ENCODE results near the gene UGT1A10. TPM values are rescaled to one million over a fixed set of nuclear protein-coding genes. Genes with fewer than 3 reads are reported as not detected.

The UGT1A10 gene
- total and polyA plus RNA-seq, 2 donors (not counting 1 experiment from before 2014, with no cell fraction given) = not detected

GRCh38 chr2:233799716-233800115, 163.5 kb downstream of the UGT1A10 start:
- no peak overlapping the region for H3K4me3 Mint-ChIP-seq
- H3K27ac ChIP-seq (ENCODE audit: low read length in 2 of 2) = no peak overlapping the region

GRCh38 chr2:233800208-233800607, 164.0 kb downstream of the UGT1A10 start:
- 85% methylated on average over 7 of the region's 7 CpGs for WGBS (ENCODE audit: insufficient coverage)
- no peaks in the 10 kb centered on the region for H3K4me1 ChIP-seq (ENCODE audit: control insufficient read depth in 2 of 2, insufficient read depth in 2 of 2, low read length in 2 of 2)
- no peak for ATAC-seq (ENCODE audit: low read depth)

More at GRCh38 chr2:233799716-233800115, 163.5 kb downstream of the UGT1A10 start:
- peaks cover 2% of the 10 kb centered on the region for H3K9me3 Mint-ChIP-seq (ENCODE audit: insufficient read depth)
- H3K27ac Mint-ChIP-seq = no peak overlapping the region
- Histone ChIP-seq H3K27me3 (replicated peaks in 1 of 4; ENCODE audit: control extremely low read depth in 1 of 4, control insufficient read depth in 3 of 4, insufficient read depth in 4 of 4, low read length in 3 of 4) (peaks cover 0 to 4% (median 0%) of the 10 kb centered on the region in 4 experiments), H3K9me3 (ENCODE audit: control extremely low read depth in 1 of 3, control insufficient read depth in 2 of 3, insufficient read depth in 1 of 3, low read length in 2 of 3) (no peaks in the 10 kb centered on the region), H3K9ac (ENCODE audit: low read length) (no peak overlapping the region), H2AFZ (ENCODE audit: insufficient read depth, low read depth, low read length, poor library complexity, severe bottlenecking) (no peak overlapping the region), H3K4me1 (ENCODE audit: control insufficient read depth in 2 of 2, insufficient read depth in 2 of 2, low read length in 2 of 2) (no peaks in the 10 kb centered on the region), H3K36me3 (replicated peaks in 1 of 2; ENCODE audit: control extremely low read depth in 1 of 2, control insufficient read depth in 1 of 2, extremely low read depth in 1 of 2, insufficient read depth in 2 of 2, low read length in 1 of 2) (no peaks in the 10 kb centered on the region), H4K20me1 (ENCODE audit: control insufficient read depth, insufficient read depth, low read length, poor library complexity, severe bottlenecking) (no peaks in the 10 kb centered on the region), H3K4me2 (replicated peaks; ENCODE audit: low read depth, low read length, poor library complexity, severe bottlenecking) (no peak overlapping the region), H3K4me3 (ENCODE audit: control extremely low read depth in 1 of 5, extremely low read depth in 1 of 5, insufficient read depth in 1 of 5, low read depth in 2 of 5, low read length in 4 of 5) (no peak overlapping the region), H3K79me2 (ENCODE audit: control insufficient read depth, insufficient read depth, low read length) (no peaks in the 10 kb centered on the region)
- POLR2A ChIA-PET = no interaction called here
- DNase-seq (no peak), ATAC-seq (ENCODE audit: low read depth) (no peak)
- H3K4me1 Mint-ChIP-seq = no peaks in the 10 kb centered on the region
- 44% methylated on average over 4 of the region's 5 CpGs for WGBS (ENCODE audit: insufficient coverage)
- H3K27me3 Mint-ChIP-seq = peaks cover 17% of the 10 kb centered on the region
- CTCF ChIA-PET = no interaction called here
- no peak for TF ChIP-seq EZH2 (IDR thresholded peaks at IDR 0.05; ENCODE audit: borderline replicate concordance, insufficient read depth, low read depth, low read length, poor library complexity, severe bottlenecking)
- TF ChIP-seq, protein P1, sequence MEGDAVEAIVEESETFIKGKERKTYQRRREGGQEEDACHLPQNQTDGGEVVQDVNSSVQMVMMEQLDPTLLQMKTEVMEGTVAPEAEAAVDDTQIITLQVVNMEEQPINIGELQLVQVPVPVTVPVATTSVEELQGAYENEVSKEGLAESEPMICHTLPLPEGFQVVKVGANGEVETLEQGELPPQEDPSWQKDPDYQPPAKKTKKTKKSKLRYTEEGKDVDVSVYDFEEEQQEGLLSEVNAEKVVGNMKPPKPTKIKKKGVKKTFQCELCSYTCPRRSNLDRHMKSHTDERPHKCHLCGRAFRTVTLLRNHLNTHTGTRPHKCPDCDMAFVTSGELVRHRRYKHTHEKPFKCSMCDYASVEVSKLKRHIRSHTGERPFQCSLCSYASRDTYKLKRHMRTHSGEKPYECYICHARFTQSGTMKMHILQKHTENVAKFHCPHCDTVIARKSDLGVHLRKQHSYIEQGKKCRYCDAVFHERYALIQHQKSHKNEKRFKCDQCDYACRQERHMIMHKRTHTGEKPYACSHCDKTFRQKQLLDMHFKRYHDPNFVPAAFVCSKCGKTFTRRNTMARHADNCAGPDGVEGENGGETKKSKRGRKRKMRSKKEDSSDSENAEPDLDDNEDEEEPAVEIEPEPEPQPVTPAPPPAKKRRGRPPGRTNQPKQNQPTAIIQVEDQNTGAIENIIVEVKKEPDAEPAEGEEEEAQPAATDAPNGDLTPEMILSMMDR (IDR thresholded peaks at IDR 0.05) = no peak
- intact Hi-C loops (cut with micrococcal nuclease) = no loop called here

More at GRCh38 chr2:233800208-233800607, 164.0 kb downstream of the UGT1A10 start:
- TF ChIP-seq, protein P1 (IDR thresholded peaks at IDR 0.05) = no peak
- no peak for TF ChIP-seq EZH2 (IDR thresholded peaks at IDR 0.05; ENCODE audit: borderline replicate concordance, insufficient read depth, low read depth, low read length, poor library complexity, severe bottlenecking)
- no peak for DNase-seq
- no peaks in the 10 kb centered on the region for H3K36me3 ChIP-seq (replicated peaks in 1 of 2; ENCODE audit: control extremely low read depth in 1 of 2, control insufficient read depth in 1 of 2, extremely low read depth in 1 of 2, insufficient read depth in 2 of 2, low read length in 1 of 2)
- ChIA-PET CTCF (no interaction called here), POLR2A (no interaction called here)
- H2AFZ ChIP-seq (ENCODE audit: insufficient read depth, low read depth, low read length, poor library complexity, severe bottlenecking) = no peak overlapping the region
- peaks cover 2% of the 10 kb centered on the region for H3K9me3 Mint-ChIP-seq (ENCODE audit: insufficient read depth)
- peaks cover 0 to 6% (median 0%) of the 10 kb centered on the region in 4 experiments for H3K27me3 ChIP-seq (replicated peaks in 1 of 4; ENCODE audit: control extremely low read depth in 1 of 4, control insufficient read depth in 3 of 4, insufficient read depth in 4 of 4, low read length in 3 of 4)
- intact Hi-C loops (cut with micrococcal nuclease) = no loop called here
- peaks cover 17% of the 10 kb centered on the region for H3K27me3 Mint-ChIP-seq
- H3K79me2 ChIP-seq (ENCODE audit: control insufficient read depth, insufficient read depth, low read length) = no peaks in the 10 kb centered on the region
- no peak overlapping the region for H3K4me3 Mint-ChIP-seq
- no peaks in the 10 kb centered on the region for H4K20me1 ChIP-seq (ENCODE audit: control insufficient read depth, insufficient read depth, low read length, poor library complexity, severe bottlenecking)
- no peaks in the 10 kb centered on the region for H3K4me1 Mint-ChIP-seq
- no peak overlapping the region for H3K4me2 ChIP-seq (replicated peaks; ENCODE audit: low read depth, low read length, poor library complexity, severe bottlenecking)
- H3K9me3 ChIP-seq (ENCODE audit: control extremely low read depth in 1 of 3, control insufficient read depth in 2 of 3, insufficient read depth in 1 of 3, low read length in 2 of 3) = no peaks in the 10 kb centered on the region
- H3K9ac ChIP-seq (ENCODE audit: low read length) = no peak overlapping the region
- H3K27ac ChIP-seq (ENCODE audit: low read length in 2 of 2) = no peak overlapping the region
- no peak overlapping the region for H3K4me3 ChIP-seq (ENCODE audit: control extremely low read depth in 1 of 5, extremely low read depth in 1 of 5, insufficient read depth in 1 of 5, low read depth in 2 of 5, low read length in 4 of 5)
- no peak overlapping the region for H3K27ac Mint-ChIP-seq
